ENCODE results near the gene MAPK6. TPM values are rescaled to one million over a fixed set of nuclear protein-coding genes. Genes with fewer than 3 reads are reported as not detected.
"Not testable (repeated sequence)": the region's sequence is repeated elsewhere in the genome, so short reads cannot be mapped to it uniquely, and the experiment has no call there.

The MAPK6 gene
- total RNA-seq, 5 donors from 2014 or later (not counting 1 experiment from before 2014, with no cell fraction given), result 15.1 to 35.1 (median 19.8) TPM

DNA sequence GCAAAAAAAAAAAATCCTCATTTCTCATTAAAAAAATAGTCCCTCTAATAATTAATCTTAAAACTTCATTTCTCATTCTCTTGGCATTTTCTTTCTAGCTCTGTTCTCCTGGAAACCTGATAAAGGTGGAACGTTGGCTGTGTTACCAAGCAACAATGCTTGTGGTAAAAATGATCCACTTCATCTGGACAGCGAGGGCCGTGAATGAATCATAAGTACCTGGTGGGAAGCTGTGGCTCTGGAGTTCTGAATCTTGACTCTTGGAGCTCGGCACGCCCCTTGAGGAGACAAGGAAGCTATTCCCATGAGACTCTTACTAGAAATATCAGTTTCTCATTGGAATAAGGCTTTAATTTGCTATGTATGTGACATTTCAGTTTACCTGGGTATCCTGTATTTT lies 61.0 kb downstream of the MAPK6 start:
- H3K36me3 Mint-ChIP-seq, result no peaks in the 10 kb centered on the region
- CTCF ChIA-PET, result interaction anchor here (0.5 to 3.8 kb wide), 12 partner anchors 10 to 185 kb away, joined by 3 to 21 read pairs (median 4); no protein-coding TSS in a partner anchor
- peaks cover 13 to 18% (median 14%) of the 10 kb centered on the region in 3 donors for H3K4me1 Mint-ChIP-seq
- H3K4me3 Mint-ChIP-seq, result no peak overlapping the region
- peaks cover 0 to 2% of the 10 kb centered on the region in 2 experiments for H3K27me3 ChIP-seq (replicated peaks in 1 of 2; ENCODE audit: control insufficient read depth in 2 of 2, extremely low read depth in 1 of 2, insufficient read depth in 2 of 2, low read length in 1 of 2)
- DNase-seq, result no peak
- H3K27me3 Mint-ChIP-seq, result no peaks in the 10 kb centered on the region
- POLR2A ChIA-PET, result interaction anchor here in 1 of 2 donors (0.7 kb wide), 1 partner anchor 51 kb away, joined by 5 read pairs; no protein-coding TSS in a partner anchor
- H3K4me3 ChIP-seq (ENCODE audit: control insufficient read depth in 1 of 2, extremely low read depth in 1 of 2, low read length in 1 of 2), result no peak overlapping the region
- H3K9me3 Mint-ChIP-seq, result no peaks in the 10 kb centered on the region
- WGBS (ENCODE audit: insufficient coverage), result 87% methylated on average over 2 of the region's 5 CpGs
- H3K27ac ChIP-seq (ENCODE audit: low read length), result no peak overlapping the region
- H3K27ac Mint-ChIP-seq, result no peak overlapping the region
- H3K9me3 ChIP-seq, result no peaks in the 10 kb centered on the region
- ATAC-seq (replicated peaks in 1 of 4), result no peak
- H3K4me1 ChIP-seq (ENCODE audit: control insufficient read depth in 1 of 2, extremely low read depth in 1 of 2, insufficient read depth in 2 of 2, low read length in 2 of 2), result peaks cover 0 to 13% of the 10 kb centered on the region in 2 experiments
- no peaks in the 10 kb centered on the region for H3K36me3 ChIP-seq (ENCODE audit: control insufficient read depth in 2 of 2, extremely low read depth in 1 of 2, insufficient read depth in 1 of 2, low read length in 1 of 2)

DNA sequence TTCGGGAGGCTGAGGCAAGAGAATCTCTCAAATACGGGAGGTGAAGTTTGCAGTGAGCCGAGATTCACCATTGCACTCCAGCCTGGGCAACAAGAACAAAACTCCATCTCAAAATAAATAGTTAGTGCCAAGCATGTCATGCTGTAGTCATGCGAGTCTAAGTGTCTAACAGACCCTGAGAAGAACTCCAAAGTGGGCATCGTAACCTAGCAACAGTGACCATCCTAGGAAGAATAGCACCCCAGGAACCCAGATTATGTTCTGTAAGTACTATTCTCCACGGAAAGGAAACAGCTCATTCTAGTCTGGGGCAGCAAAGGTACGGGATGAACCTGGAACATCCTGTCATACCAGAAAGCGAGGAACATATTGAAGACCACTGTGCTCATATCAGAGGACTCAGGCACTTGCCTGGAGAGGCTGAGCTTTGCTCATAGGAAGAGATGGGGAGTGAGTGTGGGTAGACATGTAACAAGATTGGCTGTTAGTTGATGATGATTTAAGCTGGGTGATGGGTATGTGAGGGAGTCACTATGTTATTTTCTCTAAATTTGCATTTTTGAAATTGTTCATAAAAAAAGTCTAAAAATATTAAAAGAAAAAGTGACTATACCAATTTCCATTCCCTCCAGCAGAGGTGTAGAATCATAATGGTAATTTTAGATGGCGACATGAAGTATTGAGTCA lies 61.8 kb downstream of the MAPK6 start:
- Mint-ChIP-seq H3K27ac (no peak overlapping the region), H3K27me3 (no peaks in the 10 kb centered on the region), H3K36me3 (no peaks in the 10 kb centered on the region), H3K4me1 (peaks cover 13 to 18% (median 14%) of the 10 kb centered on the region in 3 donors), H3K9me3 (no peaks in the 10 kb centered on the region), H3K4me3 (no peak overlapping the region)
- no peak overlapping the region for H3K27ac ChIP-seq (ENCODE audit: low read length)
- H3K4me3 ChIP-seq (ENCODE audit: control insufficient read depth in 1 of 2, extremely low read depth in 1 of 2, low read length in 1 of 2), result no peak overlapping the region
- H3K36me3 ChIP-seq (ENCODE audit: control insufficient read depth in 2 of 2, extremely low read depth in 1 of 2, insufficient read depth in 1 of 2, low read length in 1 of 2), result no peaks in the 10 kb centered on the region
- POLR2A ChIA-PET, result interaction anchor here in 1 of 2 donors (0.7 kb wide), 1 partner anchor 51 kb away, joined by 5 read pairs; no protein-coding TSS in a partner anchor
- H3K9me3 ChIP-seq, result no peaks in the 10 kb centered on the region
- DNase-seq, result no peak
- H3K4me1 ChIP-seq (ENCODE audit: control insufficient read depth in 1 of 2, extremely low read depth in 1 of 2, insufficient read depth in 2 of 2, low read length in 2 of 2), result peaks cover 0 to 13% of the 10 kb centered on the region in 2 experiments
- 94% methylated on average over 6 of the region's 9 CpGs for WGBS (ENCODE audit: insufficient coverage)
- ATAC-seq (replicated peaks in 1 of 4), result no peak
- CTCF ChIA-PET, result interaction anchor here (0.6 to 3.8 kb wide), 6 partner anchors 55 to 173 kb away, joined by 3 to 21 read pairs (median 5); no protein-coding TSS in a partner anchor
- H3K27me3 ChIP-seq (replicated peaks in 1 of 2; ENCODE audit: control insufficient read depth in 2 of 2, extremely low read depth in 1 of 2, insufficient read depth in 2 of 2, low read length in 1 of 2), result peaks cover 0 to 2% of the 10 kb centered on the region in 2 experiments

DNA sequence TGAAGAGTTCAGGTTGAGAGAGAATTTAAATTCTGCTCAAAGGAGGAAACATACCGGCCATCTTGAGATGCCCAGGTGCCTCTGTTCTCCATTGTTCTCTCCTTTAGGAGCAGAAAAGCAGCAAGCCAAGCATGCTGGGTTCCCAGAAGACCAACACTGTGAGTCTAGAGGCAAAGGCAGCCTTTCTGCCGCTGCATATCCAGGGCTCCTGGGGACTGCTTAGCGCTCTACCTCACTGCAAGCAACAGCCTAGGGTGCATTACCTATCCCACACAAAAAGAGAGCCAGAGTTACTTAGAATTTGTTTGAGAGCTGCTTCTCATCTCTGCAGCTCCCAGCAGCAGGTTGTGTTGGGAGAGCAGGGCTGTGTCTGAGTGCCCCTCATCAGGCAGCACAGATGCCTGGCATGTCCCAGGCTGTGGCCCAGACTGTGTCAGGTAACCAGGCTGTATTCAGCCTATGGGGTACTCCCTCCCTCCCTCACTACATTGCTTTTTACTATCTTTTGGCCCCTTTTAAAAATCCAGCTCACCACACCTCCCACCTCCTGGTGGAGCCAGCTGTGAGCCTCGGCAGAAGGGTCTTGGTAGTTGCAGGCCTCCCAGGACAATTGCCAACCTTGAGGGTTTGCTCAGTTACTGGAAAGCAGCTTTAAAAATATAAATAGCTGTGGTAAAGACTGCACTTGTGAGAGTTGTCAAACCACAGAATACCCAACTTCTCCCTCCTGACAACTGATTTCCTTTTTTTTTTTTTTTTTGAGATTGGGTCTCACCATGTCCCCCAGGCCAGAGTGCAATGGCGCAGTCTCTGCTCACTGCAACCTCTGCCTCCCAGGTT lies 63.4 kb downstream of the MAPK6 start:
- H3K36me3 Mint-ChIP-seq, result no peaks in the 10 kb centered on the region

DNA sequence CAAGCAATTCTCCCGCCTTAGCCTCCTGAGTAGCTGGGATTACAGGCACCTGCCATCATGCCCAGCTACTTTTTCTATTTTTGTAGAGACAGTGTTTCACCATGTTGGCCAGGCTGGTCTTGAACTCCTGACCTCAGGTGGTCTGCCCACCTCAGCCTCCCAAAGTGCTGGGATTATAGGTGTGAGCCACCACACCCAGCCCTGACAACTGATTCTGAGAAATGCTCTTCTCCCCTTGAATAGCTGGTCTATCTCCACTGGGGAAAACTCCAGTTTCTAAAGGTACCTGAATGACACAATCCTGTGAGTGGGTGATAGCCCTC lies 64.0 kb downstream of the MAPK6 start:
- 80% methylated on average over 1 of the region's 1 CpG for WGBS (ENCODE audit: insufficient coverage)
- H3K9me3 ChIP-seq; H3K36me3 ChIP-seq (ENCODE audit: control insufficient read depth in 2 of 2, extremely low read depth in 1 of 2, insufficient read depth in 1 of 2, low read length in 1 of 2); H3K9me3 Mint-ChIP-seq; DNase-seq; H3K27ac Mint-ChIP-seq; H3K36me3 Mint-ChIP-seq; POLR2A ChIA-PET; H3K27me3 ChIP-seq (replicated peaks in 1 of 2; ENCODE audit: control insufficient read depth in 2 of 2, extremely low read depth in 1 of 2, insufficient read depth in 2 of 2, low read length in 1 of 2); H3K27ac ChIP-seq (ENCODE audit: low read length); H3K27me3 Mint-ChIP-seq; H3K4me3 ChIP-seq (ENCODE audit: control insufficient read depth in 1 of 2, extremely low read depth in 1 of 2, low read length in 1 of 2); ATAC-seq (replicated peaks in 1 of 4); H3K4me3 Mint-ChIP-seq: not testable (repeated sequence)
- CTCF ChIA-PET, result interaction anchor here (0.6 to 1.5 kb wide), 4 partner anchors 9 to 192 kb away, joined by 3 to 16 read pairs (median 4); no protein-coding TSS in a partner anchor
- H3K4me1 ChIP-seq (ENCODE audit: control insufficient read depth in 1 of 2, extremely low read depth in 1 of 2, insufficient read depth in 2 of 2, low read length in 2 of 2), result peaks cover 0 to 13% of the 10 kb centered on the region in 2 experiments
- peaks cover 13 to 18% (median 14%) of the 10 kb centered on the region in 3 donors for H3K4me1 Mint-ChIP-seq

More for the DNA sequence above, 63.4 kb downstream of the MAPK6 start:
- DNase-seq, result no peak
- ChIA-PET CTCF (interaction anchor here (0.6 to 1.5 kb wide), 4 partner anchors 9 to 192 kb away, joined by 3 to 16 read pairs (median 4); no protein-coding TSS in a partner anchor), POLR2A (no interaction called here)
- H3K9me3 ChIP-seq, result no peaks in the 10 kb centered on the region
- 100% methylated on average over 1 of the region's 5 CpGs for WGBS (ENCODE audit: insufficient coverage)
- Mint-ChIP-seq H3K27me3 (no peaks in the 10 kb centered on the region), H3K9me3 (no peaks in the 10 kb centered on the region), H3K4me1 (peaks cover 13 to 18% (median 14%) of the 10 kb centered on the region in 3 donors), H3K27ac (peak overlapping the region in 1 of 2 donors; percentile 29), H3K4me3 (no peak overlapping the region)
- peaks cover 0 to 2% of the 10 kb centered on the region in 2 experiments for H3K27me3 ChIP-seq (replicated peaks in 1 of 2; ENCODE audit: control insufficient read depth in 2 of 2, extremely low read depth in 1 of 2, insufficient read depth in 2 of 2, low read length in 1 of 2)
- H3K4me1 ChIP-seq (ENCODE audit: control insufficient read depth in 1 of 2, extremely low read depth in 1 of 2, insufficient read depth in 2 of 2, low read length in 2 of 2), result peaks cover 0 to 13% of the 10 kb centered on the region in 2 experiments
- H3K36me3 ChIP-seq (ENCODE audit: control insufficient read depth in 2 of 2, extremely low read depth in 1 of 2, insufficient read depth in 1 of 2, low read length in 1 of 2), result peaks cover 0 to 3% of the 10 kb centered on the region in 2 donors
- ATAC-seq (replicated peaks in 1 of 4), result no peak
- H3K4me3 ChIP-seq (ENCODE audit: control insufficient read depth in 1 of 2, extremely low read depth in 1 of 2, low read length in 1 of 2), result no peak overlapping the region
- no peak overlapping the region for H3K27ac ChIP-seq (ENCODE audit: low read length)

DNA sequence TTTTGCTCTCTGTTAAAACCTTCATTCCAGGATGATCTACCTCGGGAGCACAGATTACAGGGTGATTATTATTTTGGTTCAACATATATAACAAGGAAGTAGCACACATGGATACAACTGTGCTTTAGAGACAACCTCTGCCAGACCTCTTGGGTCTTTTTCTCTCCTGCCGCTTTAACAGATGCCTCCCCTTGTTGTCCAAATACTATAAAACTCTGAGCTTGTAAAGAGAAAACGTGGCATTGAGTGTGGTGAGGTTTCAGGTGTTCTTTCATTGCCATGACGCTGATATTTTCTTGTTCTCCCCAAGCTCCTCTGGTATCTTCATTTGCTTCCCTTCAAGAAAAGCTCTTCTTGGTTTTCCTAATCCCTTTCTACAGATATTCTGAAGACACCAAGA lies 64.6 kb downstream of the MAPK6 start:
- DNase-seq, result no peak
- Mint-ChIP-seq H3K9me3 (no peaks in the 10 kb centered on the region), H3K27ac (no peak overlapping the region), H3K4me3 (no peak overlapping the region), H3K4me1 (peaks cover 12 to 18% (median 14%) of the 10 kb centered on the region in 3 donors), H3K27me3 (no peaks in the 10 kb centered on the region), H3K36me3 (no peaks in the 10 kb centered on the region)
- H3K4me1 ChIP-seq (ENCODE audit: control insufficient read depth in 1 of 2, extremely low read depth in 1 of 2, insufficient read depth in 2 of 2, low read length in 2 of 2), result peaks cover 0 to 13% of the 10 kb centered on the region in 2 experiments
- H3K9me3 ChIP-seq, result no peaks in the 10 kb centered on the region
- CTCF ChIA-PET, result interaction anchor here in 1 of 2 donors (0.7 to 1.5 kb wide), 2 partner anchors 10 to 124 kb away, joined by 3 to 4 read pairs; no protein-coding TSS in a partner anchor
- no peaks in the 10 kb centered on the region for H3K27me3 ChIP-seq (replicated peaks in 1 of 2; ENCODE audit: control insufficient read depth in 2 of 2, extremely low read depth in 1 of 2, insufficient read depth in 2 of 2, low read length in 1 of 2)
- no peak overlapping the region for H3K27ac ChIP-seq (ENCODE audit: low read length)
- POLR2A ChIA-PET, result interaction anchor here (0.5 to 0.6 kb wide), 2 partner anchors 35 to 76 kb away, joined by 8 to 9 read pairs; no protein-coding TSS in a partner anchor
- no CpG with 5 or more reads among the region's 4 CpGs for WGBS (ENCODE audit: insufficient coverage)
- H3K36me3 ChIP-seq (ENCODE audit: control insufficient read depth in 2 of 2, extremely low read depth in 1 of 2, insufficient read depth in 1 of 2, low read length in 1 of 2), result peaks cover 0 to 3% of the 10 kb centered on the region in 2 donors
- no peak overlapping the region for H3K4me3 ChIP-seq (ENCODE audit: control insufficient read depth in 1 of 2, extremely low read depth in 1 of 2, low read length in 1 of 2)
- no peak for ATAC-seq (replicated peaks in 1 of 4)

DNA sequence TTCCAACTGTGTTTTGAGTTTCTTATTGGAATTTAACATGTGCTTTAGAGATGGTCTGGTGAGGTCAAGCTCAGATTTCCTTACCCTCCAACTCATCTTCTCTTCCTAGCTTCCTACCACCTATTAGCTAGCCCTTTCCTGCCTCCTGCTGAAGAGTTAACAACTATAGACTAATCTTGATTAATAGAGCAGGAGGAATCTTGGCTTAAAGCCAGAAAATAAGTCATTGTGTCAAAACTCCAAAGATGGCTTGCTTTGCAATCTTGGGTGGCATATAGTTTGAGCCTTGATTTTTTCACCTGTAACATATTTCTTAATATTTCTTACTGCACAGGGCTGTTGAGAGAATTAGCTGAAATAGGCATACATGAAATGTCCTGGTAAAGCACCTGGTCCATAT lies 66.3 kb downstream of the MAPK6 start:
- Mint-ChIP-seq H3K4me1 (peaks cover 7 to 14% (median 11%) of the 10 kb centered on the region in 3 donors), H3K27ac (no peak overlapping the region), H3K9me3 (peaks cover 6 to 12% (median 8%) of the 10 kb centered on the region in 3 donors), H3K4me3 (no peak overlapping the region), H3K36me3 (peaks cover 4% of the 10 kb centered on the region), H3K27me3 (peaks cover 2 to 8% of the 10 kb centered on the region in 2 donors)
- Histone ChIP-seq H3K36me3 (ENCODE audit: control insufficient read depth in 2 of 2, extremely low read depth in 1 of 2, insufficient read depth in 1 of 2, low read length in 1 of 2) (peaks cover 0 to 3% of the 10 kb centered on the region in 2 donors), H3K27ac (ENCODE audit: low read length) (no peak overlapping the region), H3K27me3 (replicated peaks in 1 of 2; ENCODE audit: control insufficient read depth in 2 of 2, extremely low read depth in 1 of 2, insufficient read depth in 2 of 2, low read length in 1 of 2) (no peaks in the 10 kb centered on the region), H3K9me3 (peaks cover 2% of the 10 kb centered on the region), H3K4me1 (ENCODE audit: control insufficient read depth in 1 of 2, extremely low read depth in 1 of 2, insufficient read depth in 2 of 2, low read length in 2 of 2) (peaks cover 0 to 10% of the 10 kb centered on the region in 2 experiments), H3K4me3 (ENCODE audit: control insufficient read depth in 1 of 2, extremely low read depth in 1 of 2, low read length in 1 of 2) (no peak overlapping the region)
- ATAC-seq (replicated peaks in 1 of 4) (no peak), DNase-seq (no peak)
- ChIA-PET POLR2A (interaction anchor here in 1 of 2 donors (0.7 kb wide), 1 partner anchor 67 kb away, joined by 3 read pairs; no protein-coding TSS in a partner anchor), CTCF (interaction anchor here in 1 of 2 donors (0.7 kb wide), 1 partner anchor 295 kb away, joined by 3 read pairs; no protein-coding TSS in a partner anchor)

Data from T-cell (primary cell).